Kidney epithelial cell (primary cell): ENCODE measurements around the gene CCDC127. TPM values are rescaled to one million over a fixed set of nuclear protein-coding genes. Genes with fewer than 3 reads are reported as not detected.

Experiments used
- DNase-seq: peaks from one replicate; pipeline ENCODE4 v3.0.0-alpha.2; 2010; ENCODE audit warnings: low read depth
- H3K27me3 ChIP-seq: 2 replicates; pipeline ENCODE4 v1.6.0; 2011; ENCODE audit warnings: low read length; ENCODE audit not compliant: control insufficient read depth, insufficient read depth
- H3K36me3 ChIP-seq: 2 replicates; pipeline ENCODE4 v1.5.1; 2011; ENCODE audit warnings: low read length; ENCODE audit not compliant: control insufficient read depth, insufficient read depth
- H3K4me3 ChIP-seq: 2 replicates; pipeline ENCODE4 v1.5.1; 2011; ENCODE audit warnings: low read depth, mild to moderate bottlenecking, control low read depth, low read length
- CTCF ChIP-seq: IDR thresholded peaks from 2 replicates; pipeline ENCODE4 v1.5.1; 2011; ENCODE audit warnings: mild to moderate bottlenecking, moderate library complexity, low read length, control low read depth, inconsistent platforms; ENCODE audit not compliant: insufficient read depth, poor library complexity, severe bottlenecking
- total RNA-seq: library from RNA; depleted of rRNA; stranded (reverse); fragments of >200 nt; gene quantifications from 2 replicates; pipeline ENCODE4 v1.2.3, GENCODE V29; 2015

The CCDC127 gene
- total RNA-seq, 1 donor from 2014 or later: 5.8 TPM

GRCh38 chr5:164244-164643 lies 53.7 kb downstream of the CCDC127 start:
- no peak for DNase-seq
- H3K27me3 ChIP-seq: no peaks in the 10 kb centered on the region
- no peak for TF ChIP-seq CTCF
- H3K4me3 ChIP-seq: no peak overlapping the region
- H3K36me3 ChIP-seq: no peaks in the 10 kb centered on the region

DNA sequence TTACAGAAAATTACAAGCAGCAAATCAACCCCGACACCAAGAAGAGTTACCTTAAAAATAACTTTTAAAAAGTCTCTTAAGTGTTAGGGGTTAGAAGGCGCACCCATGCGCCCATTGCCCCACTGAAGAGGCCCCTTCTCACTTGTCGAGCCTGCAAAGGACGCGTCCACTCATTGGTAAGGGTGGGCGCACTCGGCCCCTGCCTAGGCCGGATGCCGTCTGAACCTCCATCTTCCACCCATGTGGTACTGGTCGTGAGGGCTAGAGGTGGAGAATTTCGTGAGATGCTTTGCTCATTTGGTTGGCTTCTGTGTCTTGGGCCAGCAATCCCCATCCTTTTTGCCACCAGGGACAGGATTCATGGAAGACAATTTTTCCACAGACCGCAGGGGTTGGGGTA lies 54.1 kb downstream of the CCDC127 start:
- no peak for TF ChIP-seq CTCF
- Histone ChIP-seq H3K27me3 (no peaks in the 10 kb centered on the region), H3K4me3 (no peak overlapping the region), H3K36me3 (no peaks in the 10 kb centered on the region)
- DNase-seq: no peak

DNA sequence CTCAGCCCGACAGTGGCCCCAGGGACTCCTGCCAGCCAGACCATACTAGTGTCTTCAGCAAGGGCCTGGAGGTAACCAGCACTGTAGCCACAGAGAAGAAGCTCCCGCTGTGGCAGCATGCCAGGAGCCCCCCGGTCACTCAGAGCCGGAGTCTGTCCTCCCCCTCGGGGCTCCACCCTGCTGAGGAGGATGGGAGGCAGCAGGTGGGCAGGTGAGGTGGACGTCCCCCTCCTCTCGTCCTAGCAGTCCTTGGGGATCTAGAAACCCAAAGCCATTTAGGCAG lies 54.7 kb downstream of the CCDC127 start:
- Histone ChIP-seq H3K4me3 (no peak overlapping the region), H3K27me3 (no peaks in the 10 kb centered on the region), H3K36me3 (no peaks in the 10 kb centered on the region)
- no peak for TF ChIP-seq CTCF
- DNase-seq: no peak

- no peak for TF ChIP-seq CTCF
- Histone ChIP-seq H3K27me3 (no peaks in the 10 kb centered on the region), H3K36me3 (no peaks in the 10 kb centered on the region), H3K4me3 (no peak overlapping the region)
- DNase-seq: no peak
Observed at GRCh38 chr5:162565-163337, 55.2 kb downstream of the CCDC127 start.

DNA sequence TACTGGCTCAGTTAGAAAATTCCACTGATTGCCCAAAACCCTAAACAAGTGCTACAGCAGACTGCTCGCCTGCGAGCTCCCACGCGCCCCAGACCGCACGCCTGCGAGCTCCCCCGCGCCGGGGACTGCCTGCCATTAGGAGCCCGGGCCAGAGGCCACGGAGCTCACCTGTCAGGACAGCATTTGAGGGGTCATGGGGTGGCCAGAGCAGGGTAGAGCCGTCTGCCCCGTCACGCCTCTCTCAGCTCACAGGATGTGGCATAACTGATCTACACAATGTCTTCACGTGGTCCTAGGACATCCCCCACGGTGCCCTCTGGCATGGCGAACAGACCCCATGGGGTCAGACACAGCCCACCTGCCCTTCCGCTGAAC lies 55.8 kb downstream of the CCDC127 start:
- Histone ChIP-seq H3K4me3 (no peak overlapping the region), H3K36me3 (no peaks in the 10 kb centered on the region), H3K27me3 (no peaks in the 10 kb centered on the region)
- no peak for TF ChIP-seq CTCF
- DNase-seq: no peak

DNA sequence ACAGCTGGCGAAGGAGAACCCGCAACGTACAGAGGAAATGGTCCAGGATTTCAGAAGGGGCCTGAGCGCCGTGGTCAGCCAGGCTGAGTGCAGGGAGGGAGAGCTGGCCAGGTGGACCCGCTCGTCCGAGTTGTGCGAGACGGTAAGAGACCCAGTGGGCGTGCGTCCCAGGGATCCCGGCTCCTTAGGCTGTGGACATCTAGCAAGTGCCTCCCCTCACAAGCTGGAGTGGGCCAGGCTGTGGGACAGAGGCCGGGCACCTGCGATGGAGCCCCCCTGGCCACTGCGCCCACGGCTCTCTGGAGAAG lies 56.2 kb downstream of the CCDC127 start:
- Histone ChIP-seq H3K36me3 (no peaks in the 10 kb centered on the region), H3K27me3 (no peaks in the 10 kb centered on the region), H3K4me3 (no peak overlapping the region)
- no peak for DNase-seq
- TF ChIP-seq CTCF: no peak
